Cardiac fibroblast (primary cell): ENCODE results near the gene ARHGEF1.
A peak's percentile ranks its signal among the peaks of the same experiment; 100 is the strongest.
"Not testable (repeated sequence)": the region's sequence is repeated elsewhere in the genome, so short reads cannot be mapped to it uniquely, and the experiment has no call there.

Source experiments
- DNase-seq, 2 donors: peaks; one replicate each; pipeline versions ENCODE4 v3.0.0 to v3.0.0-alpha.2; 2010; ENCODE audit warnings: low read depth in 2 of 2
- H3K4me3 ChIP-seq, 2 donors: replicated peaks in 1 of 2; 1 replicate in 1 of 2; 2 replicates in 1 of 2; pipeline ENCODE4 v1.5.1; 2011; ENCODE audit warnings: low read depth in 2 of 2, low read length in 2 of 2, mild to moderate bottlenecking in 2 of 2, moderate library complexity in 1 of 2
- CTCF ChIP-seq: IDR thresholded peaks from one replicate; pipeline ENCODE4 v1.5.1; 2011; ENCODE audit warnings: low read depth, mild to moderate bottlenecking, low read length, inconsistent platforms

The ARHGEF1 gene

GRCh38 chr19:41933693-41934426 lies 50.9 kb downstream of the ARHGEF1 start:
- DNase-seq: no peak
- TF ChIP-seq CTCF: no peak
- H3K4me3 ChIP-seq: no peak overlapping the region

- TF ChIP-seq CTCF: peak; percentile 96
- DNase-seq: peak; percentile 58 to 66
- no peak overlapping the region for H3K4me3 ChIP-seq
These were observed 51.9 kb downstream of the ARHGEF1 start for GRCh38 chr19:41934849-41935374.

- TF ChIP-seq CTCF: no peak
- no peak for DNase-seq
- no peak overlapping the region for H3K4me3 ChIP-seq
These were observed 52.9 kb downstream of the ARHGEF1 start for GRCh38 chr19:41935760-41936415.

- DNase-seq: peak in 1 of 2 donors; percentile 42
- H3K4me3 ChIP-seq: no peak overlapping the region
- TF ChIP-seq CTCF: no peak
These were observed 53.4 kb downstream of the ARHGEF1 start for GRCh38 chr19:41936416-41936850.

- H3K4me3 ChIP-seq: no peak overlapping the region
- no peak for TF ChIP-seq CTCF
- DNase-seq: no peak
These were observed 54.0 kb downstream of the ARHGEF1 start for GRCh38 chr19:41936961-41937360.

- no peak for DNase-seq
- no peak overlapping the region for H3K4me3 ChIP-seq
- TF ChIP-seq CTCF: no peak
These were observed 54.8 kb downstream of the ARHGEF1 start for GRCh38 chr19:41937525-41938468.

- not testable (repeated sequence) for DNase-seq, H3K4me3 ChIP-seq
These were observed 56.2 kb downstream of the ARHGEF1 start for GRCh38 chr19:41939209-41939608.
